KMS-11 (cell line): ENCODE measurements around the gene BCL2L2.
"Not testable (repeated sequence)": the region's sequence is repeated elsewhere in the genome, so short reads cannot be mapped to it uniquely, and the experiment has no call there.

Experiments
- H2AFZ ChIP-seq: fragments of 200-600 bp; sonication (generic); 2 replicates; pipeline ENCODE4 v1.6.1; 2016; ENCODE audit warnings: antibody characterized with exemption, mixed run types, low read depth
- H3K27ac ChIP-seq: fragments of 200-600 bp; sonication (generic); 2 replicates; pipeline ENCODE4 v1.6.1; 2016; ENCODE audit warnings: mild to moderate bottlenecking, mixed run types
- H3K27me3 ChIP-seq: fragments of 200-600 bp; sonication (generic); 2 replicates; pipeline ENCODE4 v1.6.1; 2017; ENCODE audit warnings: mild to moderate bottlenecking, low read depth, mixed run types, moderate library complexity; ENCODE audit not compliant: insufficient read depth
- H3K36me3 ChIP-seq: fragments of 200-600 bp; sonication (generic); 2 replicates; pipeline ENCODE4 v1.6.1; 2017; ENCODE audit warnings: mild to moderate bottlenecking, mixed run types; ENCODE audit not compliant: insufficient read depth
- H3K4me1 ChIP-seq: fragments of 200-600 bp; sonication (generic); 2 replicates; pipeline ENCODE4 v1.6.1; 2016; ENCODE audit warnings: mild to moderate bottlenecking, low read depth, mixed run types; ENCODE audit not compliant: poor library complexity, severe bottlenecking
- H3K4me2 ChIP-seq: fragments of 200-600 bp; sonication (generic); 2 replicates; pipeline ENCODE4 v1.7.0; 2016; ENCODE audit warnings: mild to moderate bottlenecking, mixed run types
- H3K4me3 ChIP-seq: fragments of 200-600 bp; sonication (generic); IDR thresholded peaks from 2 replicates; pipeline ENCODE4 v1.6.1; 2017; ENCODE audit warnings: low read depth, low read length, mixed read lengths; ENCODE audit not compliant: insufficient read depth
- H3K79me2 ChIP-seq: fragments of 200-600 bp; sonication (generic); 2 replicates; pipeline ENCODE4 v1.6.1; 2016; ENCODE audit warnings: low read depth, mixed run types; ENCODE audit not compliant: insufficient read depth
- H3K9ac ChIP-seq: fragments of 200-600 bp; sonication (generic); 2 replicates; pipeline ENCODE4 v1.6.1; 2016; ENCODE audit warnings: mild to moderate bottlenecking, mixed run types
- H4K20me1 ChIP-seq: fragments of 200-600 bp; sonication (generic); 2 replicates; pipeline ENCODE4 v1.6.1; 2016; ENCODE audit warnings: mild to moderate bottlenecking, mixed run types; ENCODE audit not compliant: insufficient read depth
- TF ChIP-seq, protein P1 (sequence below): fragments of 200-600 bp; sonication (generic); conservative IDR thresholded peaks from 2 replicates; pipeline ENCODE4 v1.6.1; 2017; ENCODE audit warnings: low read depth, mild to moderate bottlenecking, antibody characterized with exemption, low read length, moderate library complexity, mixed read lengths

The BCL2L2 gene, protein sequence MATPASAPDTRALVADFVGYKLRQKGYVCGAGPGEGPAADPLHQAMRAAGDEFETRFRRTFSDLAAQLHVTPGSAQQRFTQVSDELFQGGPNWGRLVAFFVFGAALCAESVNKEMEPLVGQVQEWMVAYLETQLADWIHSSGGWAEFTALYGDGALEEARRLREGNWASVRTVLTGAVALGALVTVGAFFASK

DNA sequence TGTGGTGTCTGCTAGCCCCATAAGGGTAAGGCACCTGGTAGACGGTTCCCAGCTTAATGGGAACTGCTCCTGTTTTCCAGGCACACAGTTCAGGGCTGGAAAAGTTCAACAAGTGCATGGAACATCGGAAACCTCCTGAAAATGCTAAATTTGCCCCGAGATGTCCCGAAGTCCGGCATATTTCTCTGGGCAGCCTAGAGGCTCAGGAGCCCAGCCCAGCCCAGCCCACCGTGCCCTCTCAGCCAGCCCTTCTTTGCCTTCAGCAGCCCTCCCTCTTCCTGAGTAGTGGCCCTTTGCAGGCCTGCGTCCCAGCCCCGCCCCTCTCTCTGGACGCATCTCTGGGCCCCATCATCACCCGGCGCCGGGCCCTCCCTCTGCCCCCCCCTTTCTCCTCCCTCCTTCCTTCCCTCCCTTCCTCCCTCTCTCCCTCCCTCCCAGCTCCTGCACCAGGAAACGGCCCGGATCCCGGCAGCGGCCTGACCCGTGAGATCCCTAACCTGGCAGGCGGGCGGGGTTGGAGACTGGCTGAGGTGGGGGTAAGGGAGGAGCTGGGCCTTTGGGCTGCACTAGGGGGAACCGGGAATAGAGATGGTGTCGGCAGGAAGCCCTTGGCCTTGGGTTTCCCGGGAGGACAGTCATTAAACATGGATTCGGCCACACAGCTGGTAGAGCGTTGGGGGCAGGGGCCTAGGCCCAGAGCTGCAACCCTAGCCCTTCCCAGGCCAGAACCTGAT lies at the start of gene BCL2L2:
TSS of gene BCL2L2 (plus strand) at position 422 of the 734 bp plus-strand sequence. CDS start 935 bp downstream, outside the sequence.
- Histone ChIP-seq H3K27ac (no peak within 1 kb of the TSS), H3K79me2 (no peaks in the 10 kb centered on the region), H2AFZ (no peak within 1 kb of the TSS; the same call in 1 of the 2 replicates), H3K4me2 (0 out of 2 replicates have a peak within 1 kb of the TSS, but pooled peaks have one; percentile 25), H3K4me3 (no peak within 1 kb of the TSS), H3K36me3 (no peaks in the 10 kb centered on the region), H3K9ac (peak within 1 kb of the TSS; percentile 35; the same call in 1 of the 2 replicates), H3K4me1 (no peaks in the 10 kb centered on the region), H4K20me1 (no peaks in the 10 kb centered on the region), H3K27me3 (no peaks in the 10 kb centered on the region)
- TF ChIP-seq, protein P1, sequence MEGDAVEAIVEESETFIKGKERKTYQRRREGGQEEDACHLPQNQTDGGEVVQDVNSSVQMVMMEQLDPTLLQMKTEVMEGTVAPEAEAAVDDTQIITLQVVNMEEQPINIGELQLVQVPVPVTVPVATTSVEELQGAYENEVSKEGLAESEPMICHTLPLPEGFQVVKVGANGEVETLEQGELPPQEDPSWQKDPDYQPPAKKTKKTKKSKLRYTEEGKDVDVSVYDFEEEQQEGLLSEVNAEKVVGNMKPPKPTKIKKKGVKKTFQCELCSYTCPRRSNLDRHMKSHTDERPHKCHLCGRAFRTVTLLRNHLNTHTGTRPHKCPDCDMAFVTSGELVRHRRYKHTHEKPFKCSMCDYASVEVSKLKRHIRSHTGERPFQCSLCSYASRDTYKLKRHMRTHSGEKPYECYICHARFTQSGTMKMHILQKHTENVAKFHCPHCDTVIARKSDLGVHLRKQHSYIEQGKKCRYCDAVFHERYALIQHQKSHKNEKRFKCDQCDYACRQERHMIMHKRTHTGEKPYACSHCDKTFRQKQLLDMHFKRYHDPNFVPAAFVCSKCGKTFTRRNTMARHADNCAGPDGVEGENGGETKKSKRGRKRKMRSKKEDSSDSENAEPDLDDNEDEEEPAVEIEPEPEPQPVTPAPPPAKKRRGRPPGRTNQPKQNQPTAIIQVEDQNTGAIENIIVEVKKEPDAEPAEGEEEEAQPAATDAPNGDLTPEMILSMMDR = no peak

DNA sequence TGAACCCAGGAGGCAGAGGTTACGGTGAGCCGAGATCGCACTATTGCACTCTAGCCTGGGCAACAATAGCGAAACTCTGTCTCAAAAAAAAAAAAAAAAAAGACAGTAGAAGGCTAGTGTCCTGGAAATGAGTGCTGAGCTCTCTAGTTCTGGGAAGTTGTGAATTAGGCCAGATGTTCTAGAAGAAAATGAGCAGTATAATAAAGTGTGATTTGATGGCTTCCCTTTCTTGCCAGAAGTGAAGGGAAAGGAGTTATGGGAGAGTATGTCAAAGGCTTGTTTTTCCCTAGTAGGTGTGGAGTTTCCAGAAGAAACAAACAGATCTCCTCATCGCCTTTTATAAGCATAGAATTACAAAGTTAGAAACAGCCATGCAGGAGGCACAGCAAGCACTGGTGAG lies 48.4 kb upstream of the BCL2L2 start:
- TF ChIP-seq, protein P1 = no peak
- Histone ChIP-seq H3K4me2 (no peak overlapping the region), H3K79me2 (no peaks in the 10 kb centered on the region), H3K9ac (no peak overlapping the region), H3K4me3 (no peak overlapping the region), H3K27me3 (no peaks in the 10 kb centered on the region), H3K36me3 (no peaks in the 10 kb centered on the region), H3K27ac (no peak overlapping the region), H3K4me1 (no peaks in the 10 kb centered on the region), H2AFZ (no peak overlapping the region), H4K20me1 (no peaks in the 10 kb centered on the region)

DNA sequence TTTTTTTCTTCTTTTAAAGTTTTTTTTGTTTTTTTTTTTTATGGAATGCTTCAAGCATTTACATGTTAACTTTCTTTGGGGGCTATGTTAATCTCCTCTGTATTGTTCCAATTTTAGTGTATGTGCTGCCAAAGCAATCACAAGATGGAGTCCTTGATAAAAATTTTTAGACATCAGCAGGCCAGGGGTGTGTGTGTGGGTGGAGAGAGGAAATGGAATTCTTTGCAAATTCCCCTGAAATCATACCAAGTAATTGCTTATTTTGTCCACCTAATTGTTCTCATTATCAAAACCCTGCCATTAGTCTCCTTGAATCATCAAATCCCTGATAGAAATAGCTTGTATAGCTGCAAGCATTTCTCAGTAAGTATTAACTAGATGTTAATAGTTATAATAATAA lies 47.2 kb upstream of the BCL2L2 start:
- H3K36me3 ChIP-seq = no peaks in the 10 kb centered on the region
- H3K27ac ChIP-seq = no peak overlapping the region
- no peak overlapping the region for H3K4me2 ChIP-seq
- no peak overlapping the region for H2AFZ ChIP-seq
- no peaks in the 10 kb centered on the region for H3K4me1 ChIP-seq
- H3K4me3 ChIP-seq = no peak overlapping the region
- no peak overlapping the region for H3K9ac ChIP-seq
- no peaks in the 10 kb centered on the region for H3K79me2 ChIP-seq
- no peaks in the 10 kb centered on the region for H4K20me1 ChIP-seq
- TF ChIP-seq, protein P1 = no peak
- H3K27me3 ChIP-seq = no peaks in the 10 kb centered on the region

DNA sequence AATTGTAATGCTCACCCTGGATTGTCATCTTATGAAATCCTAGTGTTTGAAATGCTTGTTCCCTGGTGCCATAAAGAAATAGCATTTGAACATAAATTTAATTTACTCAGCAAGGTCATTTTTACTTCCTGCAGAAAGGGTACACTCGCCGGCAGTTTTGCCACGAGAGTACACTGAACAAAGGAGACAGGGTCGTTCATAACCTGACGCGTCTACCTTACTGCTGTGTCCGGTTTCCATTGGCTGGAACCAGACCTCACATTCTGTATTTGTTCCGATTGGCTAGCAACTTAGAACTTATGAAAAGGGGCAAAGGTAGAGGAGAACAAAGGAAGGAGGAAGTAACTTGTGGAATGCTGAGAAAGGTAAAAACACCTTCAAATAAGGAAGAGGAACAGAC lies 45.8 kb upstream of the BCL2L2 start:
- not testable (repeated sequence) for H3K4me1 ChIP-seq, H3K27ac ChIP-seq, H3K79me2 ChIP-seq, H3K4me3 ChIP-seq, H3K9ac ChIP-seq, H3K4me2 ChIP-seq, H3K27me3 ChIP-seq, H2AFZ ChIP-seq, H3K36me3 ChIP-seq, H4K20me1 ChIP-seq

DNA sequence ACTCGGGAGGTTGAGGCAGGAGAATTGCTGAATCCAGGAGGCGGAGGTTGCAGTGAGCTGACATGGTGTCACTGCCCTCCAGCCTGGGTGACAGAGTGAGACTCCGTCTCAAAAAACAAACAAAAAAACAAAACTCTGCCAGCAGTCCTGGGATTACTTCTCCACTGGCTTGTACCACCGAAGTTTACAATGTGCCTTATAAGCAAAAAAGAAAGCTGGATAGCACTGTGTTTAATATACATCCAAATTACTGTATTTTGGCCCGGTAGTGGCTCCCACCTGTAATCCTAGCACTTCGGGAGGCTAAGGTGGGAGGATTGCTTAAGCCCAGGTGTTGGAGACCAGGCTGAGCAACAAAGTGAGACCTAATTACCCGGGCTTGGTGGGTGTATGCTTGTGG lies 37.4 kb upstream of the BCL2L2 start:
- H3K4me1 ChIP-seq = no peaks in the 10 kb centered on the region
- H3K9ac ChIP-seq = no peak overlapping the region
- no peaks in the 10 kb centered on the region for H3K27me3 ChIP-seq
- H3K36me3 ChIP-seq = no peaks in the 10 kb centered on the region
- no peak overlapping the region for H3K4me3 ChIP-seq
- H3K79me2 ChIP-seq = no peaks in the 10 kb centered on the region
- no peak overlapping the region for H3K4me2 ChIP-seq
- TF ChIP-seq, protein P1 = no peak
- H2AFZ ChIP-seq = no peak overlapping the region
- H4K20me1 ChIP-seq = no peaks in the 10 kb centered on the region
- no peak overlapping the region for H3K27ac ChIP-seq
